Panc1 (cell line): ENCODE results near the gene HCST.

Experiments used
- CTCF ChIP-seq: fragments of 450-650 bp; IDR thresholded peaks from 2 replicates; pipeline ENCODE4 v1.5.1; 2017; ENCODE audit warnings: mild to moderate bottlenecking
- POLR2AphosphoS5 ChIP-seq: IDR thresholded peaks from 2 replicates; pipeline ENCODE4 v1.6.1; 2012; ENCODE audit warnings: mild to moderate bottlenecking, low read depth, low read length, moderate library complexity
- REST ChIP-seq, 2 experiments: IDR thresholded peaks; 2 replicates each; pipeline ENCODE4 v1.6.1; 2011 to 2012; ENCODE audit warnings: low read depth in 2 of 2, control low read depth in 1 of 2, low read length in 1 of 2, mild to moderate bottlenecking in 1 of 2, moderate library complexity in 1 of 2; ENCODE audit not compliant: insufficient read depth in 1 of 2
- SIN3A ChIP-seq: IDR thresholded peaks from 2 replicates; pipeline ENCODE4 v1.6.1; 2012; ENCODE audit warnings: low read depth, mild to moderate bottlenecking, low read length, moderate library complexity, borderline replicate concordance; ENCODE audit not compliant: insufficient read depth

GRCh38 chr19:35903550-35904179 is 1.3 kb downstream of the HCST start:
- TF ChIP-seq CTCF (no peak), REST (IDR thresholded peaks at IDR 0.05; ENCODE audit: insufficient read depth in 1 of 2, low read depth in 2 of 2, low read length in 1 of 2) (no peak), POLR2AphosphoS5 (no peak), SIN3A (0 out of 2 replicates have a peak, but pooled peaks have one; percentile 10)
